HTERT RPE-1 (cell line): ENCODE results near the gene SCN5A.

Experiments used
- in situ Hi-C: fragments of 300-500 bp; cut with MboI; formaldehyde crosslinking; loops from 4 replicates; pipeline ENCODE4 v1.14.3; 2020; ENCODE audit warnings: low sequenced_read_pairs

SCN5A gene

GRCh38 chr3:38545983-38546382 lies 103.5 kb downstream of the SCN5A start:
- in situ Hi-C loops: no loop called here

DNA sequence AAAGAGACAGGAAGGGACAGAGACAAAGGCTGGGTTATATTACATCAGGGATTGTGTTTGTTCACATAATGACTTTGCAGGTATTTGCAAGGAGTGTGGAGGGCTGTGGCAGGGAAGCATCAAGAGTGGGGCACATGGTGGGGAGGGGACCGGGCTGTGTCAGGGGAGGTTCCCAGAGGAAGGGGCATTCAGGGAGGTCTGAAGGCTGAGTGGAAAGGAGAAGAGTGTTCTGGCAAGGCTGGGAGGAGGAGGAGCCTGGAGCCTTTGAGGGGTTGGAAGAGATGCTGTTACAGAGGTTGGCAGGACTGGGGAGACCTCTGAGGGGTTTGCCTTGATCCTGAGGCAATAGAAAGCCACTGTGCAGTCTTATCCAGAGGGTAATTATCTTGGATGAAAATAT lies 103.9 kb downstream of the SCN5A start:
- in situ Hi-C loops: no loop called here

- in situ Hi-C loops: no loop called here
These were observed 104.6 kb downstream of the SCN5A start for GRCh38 chr3:38544926-38545325.

- in situ Hi-C loops: no loop called here
These were observed 105.9 kb downstream of the SCN5A start for GRCh38 chr3:38543586-38543985.

DNA sequence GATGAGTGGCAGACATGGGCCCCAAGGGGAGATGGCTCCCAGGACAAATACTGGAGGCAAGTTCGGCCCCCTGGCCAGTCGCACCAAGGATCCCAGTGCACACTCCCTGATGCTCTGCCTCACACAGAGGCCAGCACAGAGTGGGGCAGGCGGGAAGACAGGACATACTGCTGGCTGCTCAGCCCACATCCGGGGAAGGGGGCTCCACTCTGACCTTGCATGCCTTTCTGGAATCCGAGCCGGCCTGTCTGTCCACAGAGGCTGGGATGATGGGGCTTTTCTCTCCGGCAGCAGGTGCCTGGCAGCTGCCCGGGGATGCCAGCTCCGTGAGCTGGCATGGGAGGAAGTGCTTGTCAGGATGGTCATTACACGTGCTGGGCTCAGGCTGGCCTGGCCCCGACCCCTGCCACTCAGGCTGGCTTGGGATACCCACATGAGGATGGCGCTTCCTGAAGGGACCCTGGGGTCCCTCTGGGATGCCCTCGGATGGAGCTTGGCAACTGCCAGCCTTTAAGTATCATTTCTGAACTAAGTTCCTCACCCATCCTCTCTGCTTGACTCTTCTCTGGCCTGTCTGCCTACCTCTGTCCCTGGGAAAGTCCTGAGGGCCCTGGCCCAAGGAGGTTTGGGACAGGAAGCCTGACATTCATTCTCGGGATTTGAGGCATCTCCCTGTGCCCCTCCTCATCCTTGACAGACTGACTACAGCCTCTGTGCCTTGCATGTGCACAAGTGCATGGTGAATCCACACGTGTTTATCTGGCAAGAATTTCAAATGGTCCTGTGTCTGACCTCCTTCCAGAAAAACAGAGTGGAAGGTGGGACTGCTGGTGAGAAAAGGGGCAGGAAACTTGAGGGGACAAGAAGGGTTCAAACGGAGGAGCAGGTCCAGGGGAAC lies 106.8 kb downstream of the SCN5A start:
- in situ Hi-C loops: no loop called here

- in situ Hi-C loops: no loop called here
These were observed 107.7 kb downstream of the SCN5A start for GRCh38 chr3:38541806-38542205.

- in situ Hi-C loops: no loop called here
These were observed 110.6 kb downstream of the SCN5A start for GRCh38 chr3:38538773-38539353.

GRCh38 chr3:38536671-38537070 lies 112.8 kb downstream of the SCN5A start:
- in situ Hi-C loops: no loop called here

- in situ Hi-C loops: no loop called here
These were observed 114.9 kb downstream of the SCN5A start for GRCh38 chr3:38534604-38535003.

DNA sequence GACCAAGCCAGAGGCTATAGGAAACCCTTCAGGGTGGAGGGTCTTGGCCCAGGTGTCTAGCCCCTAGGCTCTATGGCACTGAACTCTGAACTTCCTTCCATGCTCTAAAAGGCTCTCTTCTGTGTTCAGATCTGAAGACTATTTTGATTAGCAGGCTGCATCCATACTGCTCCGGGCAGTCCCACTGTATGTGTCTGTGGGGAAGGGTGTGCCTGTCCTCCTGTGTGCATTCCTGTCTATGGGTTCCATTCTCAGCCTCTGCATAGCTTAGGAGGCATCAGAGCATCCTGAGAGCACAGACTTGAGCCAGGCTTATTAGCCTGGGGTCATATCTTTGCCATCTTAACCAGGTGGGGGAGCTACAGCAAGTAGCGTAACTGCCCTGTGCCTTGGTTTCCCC lies 115.3 kb downstream of the SCN5A start:
- in situ Hi-C loops: no loop called here

DNA sequence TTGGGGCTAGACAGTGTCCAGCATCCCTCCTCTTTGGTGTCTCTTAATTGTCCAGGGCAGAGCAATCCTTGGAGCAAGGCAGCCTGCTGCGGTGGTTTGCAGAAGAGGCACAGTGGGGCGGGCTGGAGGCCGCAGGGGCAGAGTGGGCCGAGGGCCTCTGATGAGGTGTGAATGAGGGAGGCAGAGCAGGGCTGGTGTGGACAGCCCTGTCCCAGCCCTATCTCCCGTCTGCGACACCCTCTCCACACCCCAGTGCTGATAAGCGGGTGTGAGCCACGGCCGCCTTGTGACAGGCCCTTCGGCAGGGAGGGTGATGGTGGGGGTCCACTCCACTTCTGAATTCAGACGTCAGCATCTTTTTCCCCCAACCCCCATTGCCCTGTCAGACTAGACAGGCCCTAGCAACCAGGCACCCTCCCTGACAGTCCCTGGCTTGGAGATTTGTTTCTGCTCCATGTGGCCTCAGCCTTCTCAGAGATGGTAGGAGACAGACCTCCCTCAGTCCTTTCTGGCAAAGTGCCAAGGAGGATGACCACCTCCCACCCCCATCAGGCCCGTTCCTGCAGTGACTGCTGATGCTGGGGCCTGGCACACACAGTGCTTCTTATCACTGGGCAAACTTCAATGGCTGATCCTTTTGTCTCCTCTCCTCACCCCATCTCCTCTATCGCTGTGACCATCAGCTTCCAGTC lies 116.1 kb downstream of the SCN5A start:
- in situ Hi-C loops: no loop called here

DNA sequence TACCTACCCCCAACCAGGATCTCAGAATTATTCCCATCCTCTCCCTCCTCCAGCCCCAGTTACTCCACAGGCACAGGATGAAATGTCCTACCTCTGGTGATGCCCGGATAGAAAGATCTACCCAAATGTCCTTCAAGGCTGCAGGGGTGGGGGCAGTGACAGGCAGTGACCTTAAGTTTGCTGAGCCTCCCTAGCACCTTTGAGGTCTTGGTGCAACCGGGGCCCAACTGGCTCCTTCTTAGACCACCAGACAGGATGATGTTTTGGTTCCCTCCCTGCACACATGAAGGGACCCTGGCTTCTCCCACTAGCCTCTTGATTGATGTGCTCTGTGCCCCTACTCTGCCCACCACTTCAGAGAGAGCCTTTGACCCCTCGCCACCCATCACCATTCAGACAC lies 117.0 kb downstream of the SCN5A start:
- in situ Hi-C loops: no loop called here

- in situ Hi-C loops: no loop called here
These were observed 121.0 kb downstream of the SCN5A start for GRCh38 chr3:38528457-38528856.

DNA sequence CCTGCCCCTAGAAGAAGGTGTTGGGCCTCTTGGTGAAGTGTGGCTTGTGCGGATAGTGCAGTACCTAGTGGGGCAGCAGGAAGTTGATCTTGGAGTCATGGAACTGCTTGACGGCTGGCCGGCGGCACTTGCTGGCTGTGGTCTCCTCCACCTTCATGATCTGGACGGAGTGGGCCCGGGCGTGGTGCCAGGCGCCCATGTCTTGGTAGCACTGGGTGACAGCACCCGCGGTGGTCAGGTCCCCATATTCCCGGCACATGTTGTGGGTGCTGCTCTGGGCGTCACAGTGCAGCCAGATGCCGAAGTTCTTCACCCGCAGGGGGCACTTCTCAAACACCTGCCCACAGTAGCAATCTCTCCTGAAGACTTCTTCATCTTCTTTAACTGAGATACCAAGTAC lies 122.7 kb downstream of the SCN5A start:
- in situ Hi-C loops: no loop called here

- in situ Hi-C loops: no loop called here
These were observed 125.2 kb downstream of the SCN5A start for GRCh38 chr3:38524141-38524739.

- in situ Hi-C loops: no loop called here
These were observed 127.5 kb downstream of the SCN5A start for GRCh38 chr3:38522002-38522401.

DNA sequence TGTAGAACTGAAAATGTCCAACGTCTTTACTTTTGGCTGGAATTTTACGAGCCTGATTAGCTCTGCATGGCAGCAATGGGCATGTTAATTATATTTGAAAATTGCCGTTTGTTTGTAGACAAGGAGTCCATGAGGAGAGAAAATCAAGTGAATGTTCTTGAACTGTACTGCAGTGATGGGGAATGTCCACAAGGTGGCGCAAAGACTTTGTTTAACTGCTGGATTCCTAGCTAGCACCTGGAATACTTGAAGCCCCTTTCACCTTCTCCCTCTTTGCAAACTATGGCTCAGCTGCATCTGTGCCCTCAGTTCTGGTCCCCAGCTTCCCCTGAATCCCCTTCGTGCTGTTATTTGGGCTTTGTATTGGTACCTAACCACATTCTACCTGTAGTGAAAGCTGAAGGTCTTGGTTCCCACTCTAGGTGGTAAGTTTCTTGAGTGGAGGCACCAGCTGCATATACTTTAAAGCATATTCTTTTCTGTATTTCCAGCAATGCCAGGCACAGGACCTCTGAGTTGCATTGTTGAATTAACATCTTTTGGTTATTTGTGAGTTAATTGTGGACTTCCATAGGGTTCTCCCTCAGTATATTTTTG lies 128.0 kb downstream of the SCN5A start:
- in situ Hi-C loops: no loop called here

DNA sequence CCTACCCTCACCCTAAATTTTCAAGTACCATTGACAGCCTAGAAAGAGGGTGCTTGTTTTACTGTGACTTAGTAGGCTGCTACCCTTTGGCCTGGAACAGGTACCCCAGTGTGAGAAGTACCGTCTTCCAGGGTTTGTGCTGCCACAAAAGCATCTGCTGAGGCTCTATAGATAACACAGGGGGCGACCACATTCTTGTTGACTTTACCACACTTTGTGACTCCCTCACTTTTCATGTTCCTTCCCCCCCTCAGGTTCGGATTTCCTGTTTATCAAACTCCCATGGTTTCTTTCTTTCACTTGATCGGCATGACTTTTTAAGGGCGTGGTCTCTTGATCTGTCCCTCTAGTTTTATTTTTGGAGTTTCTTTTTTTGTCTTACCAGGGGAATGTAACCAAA lies 129.8 kb downstream of the SCN5A start:
- in situ Hi-C loops: no loop called here

GRCh38 chr3:38519000-38519399 lies 130.5 kb downstream of the SCN5A start:
- in situ Hi-C loops: no loop called here

GRCh38 chr3:38516669-38517068 lies 132.8 kb downstream of the SCN5A start:
- in situ Hi-C loops: no loop called here

GRCh38 chr3:38515367-38515766 lies 134.1 kb downstream of the SCN5A start:
- in situ Hi-C loops: no loop called here
